Stimulated activated naive CD8-positive, alpha-beta T cell treated with anti-CD3 and anti-CD28 coated beads, Interleukin-15, Interleukin-2, amounts not matched to agents 100 U/mL and 50 U/mL, for 24 hours (primary cell): ENCODE results near the gene SULT4A1.
A peak's percentile ranks its signal among the peaks of the same experiment; 100 is the strongest.
"Not testable (repeated sequence)": the region's sequence is repeated elsewhere in the genome, so short reads cannot be mapped to it uniquely, and the experiment has no call there.

Experiments
- ATAC-seq: fragments of 150-1000 bp; cut with Tn5 transposase; one replicate; pipeline ENCODE4 v1.10.0; 2021
- DNase-seq: peaks from one replicate; pipeline ENCODE4 v3.0.0; 2021

Gene SULT4A1

GRCh38 chr22:43862074-43862881 lies at the start of gene SULT4A1:
SULT4A1 (minus strand) TSS chr22:43862513; CDS start chr22:43862382, 131 bp downstream.
- DNase-seq: no peak
- no peak for ATAC-seq

- ATAC-seq: no peak
- DNase-seq: no peak
These were observed 49.0 kb upstream of the SULT4A1 start for GRCh38 chr22:43911351-43911750.

- ATAC-seq (no peak), DNase-seq (no peak)
These were observed 47.9 kb upstream of the SULT4A1 start for GRCh38 chr22:43910178-43910695.

DNA sequence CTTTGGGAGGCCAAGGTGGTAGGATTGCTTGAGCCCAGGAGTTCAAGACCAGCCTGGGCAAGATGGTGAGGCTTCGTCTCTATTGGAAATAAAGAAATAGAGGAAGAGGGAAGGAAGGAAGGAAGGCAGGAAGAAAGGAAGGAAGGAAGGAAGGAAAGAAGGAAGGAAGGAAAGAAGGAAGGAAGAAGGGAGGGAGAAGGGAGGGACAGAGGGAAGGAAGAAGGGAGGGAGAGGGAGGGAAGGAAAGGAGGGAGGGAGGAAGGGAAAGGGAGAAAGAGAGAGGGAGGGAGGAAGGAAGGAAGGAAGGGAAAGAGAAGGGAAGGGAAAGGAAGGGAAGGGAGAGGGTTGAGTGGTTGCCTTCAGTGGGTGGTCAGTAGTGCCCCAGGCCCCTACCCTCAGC lies 47.4 kb upstream of the SULT4A1 start:
- no peak for ATAC-seq
- no peak for DNase-seq

- DNase-seq (no peak), ATAC-seq (no peak)
These were observed 43.4 kb upstream of the SULT4A1 start for GRCh38 chr22:43905681-43906080.

DNA sequence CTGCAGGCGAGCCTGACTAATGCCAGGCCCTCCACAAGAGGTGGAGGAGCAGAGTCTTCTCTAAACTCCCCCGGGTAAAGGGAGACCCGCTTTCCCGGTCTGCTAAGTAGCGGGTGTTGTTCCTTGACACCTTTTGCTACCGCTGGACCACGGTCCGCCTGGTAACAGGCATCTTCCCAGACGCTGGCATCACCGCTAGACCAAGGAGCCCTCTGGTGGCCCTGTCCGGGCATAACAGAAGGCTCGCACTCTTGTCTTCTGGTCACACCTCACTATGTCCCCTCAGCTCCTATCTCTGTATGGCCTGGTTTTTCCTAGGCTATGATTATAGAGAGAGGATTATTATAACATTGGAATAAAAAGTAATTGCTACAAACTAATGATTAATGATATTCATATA lies 42.1 kb upstream of the SULT4A1 start:
- not testable (repeated sequence) for ATAC-seq
- peak; percentile 35 for DNase-seq

- DNase-seq: not testable (repeated sequence)
- peak; percentile 16 for ATAC-seq
These were observed 40.7 kb upstream of the SULT4A1 start for GRCh38 chr22:43903033-43903432.

DNA sequence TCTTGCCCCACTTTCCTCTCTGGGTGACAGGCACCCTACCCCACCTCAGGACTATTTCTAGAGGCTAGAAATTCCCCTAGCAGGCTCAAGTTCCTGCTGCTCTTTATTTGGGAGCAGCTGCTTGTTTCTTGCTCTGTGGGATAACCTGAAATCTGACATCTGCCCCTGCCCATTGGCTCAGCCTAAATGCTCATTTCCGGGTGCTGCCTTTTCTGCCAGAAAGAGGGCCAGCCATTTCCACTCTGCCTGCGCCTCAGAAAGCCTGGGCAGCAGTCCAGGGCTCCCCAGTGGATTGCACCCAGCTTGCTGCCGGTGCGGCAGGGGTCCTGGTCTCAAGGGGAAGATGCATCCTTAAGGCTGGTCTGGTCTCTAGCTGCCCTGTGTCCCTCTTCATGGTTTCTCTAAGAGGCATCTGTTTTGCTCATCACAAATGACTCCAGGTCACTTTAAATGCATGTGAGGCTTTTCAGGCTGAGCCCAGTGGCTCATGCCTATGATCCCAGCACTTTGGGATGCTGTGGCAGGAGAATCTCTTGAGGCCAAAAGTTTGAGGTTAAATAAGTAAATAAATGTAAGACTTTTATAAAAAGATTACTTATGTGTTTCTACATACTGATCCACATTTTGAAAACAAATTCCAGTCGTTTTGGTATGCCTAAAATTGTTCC lies 39.8 kb upstream of the SULT4A1 start:
- ATAC-seq (no peak), DNase-seq (no peak)

DNA sequence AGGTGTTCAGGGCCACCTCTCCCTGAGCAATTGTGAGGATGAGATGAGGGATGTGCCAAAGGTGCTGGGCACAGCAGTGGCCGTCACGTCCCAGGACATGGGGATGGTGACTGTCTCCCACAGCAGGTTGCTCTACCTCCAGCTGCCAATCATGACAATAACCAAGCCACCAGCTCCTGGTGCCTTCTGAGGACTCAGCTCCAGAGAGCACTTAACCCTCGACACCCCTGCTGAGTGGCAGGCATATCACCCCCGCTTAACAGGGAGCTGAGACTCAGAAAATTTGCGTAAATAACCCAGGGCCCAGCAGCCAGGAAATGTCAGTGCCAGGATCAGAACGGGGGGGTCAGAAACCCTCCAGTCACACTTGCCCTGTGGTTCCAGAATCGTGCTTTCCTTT lies 37.9 kb upstream of the SULT4A1 start:
- ATAC-seq: no peak
- DNase-seq: no peak

DNA sequence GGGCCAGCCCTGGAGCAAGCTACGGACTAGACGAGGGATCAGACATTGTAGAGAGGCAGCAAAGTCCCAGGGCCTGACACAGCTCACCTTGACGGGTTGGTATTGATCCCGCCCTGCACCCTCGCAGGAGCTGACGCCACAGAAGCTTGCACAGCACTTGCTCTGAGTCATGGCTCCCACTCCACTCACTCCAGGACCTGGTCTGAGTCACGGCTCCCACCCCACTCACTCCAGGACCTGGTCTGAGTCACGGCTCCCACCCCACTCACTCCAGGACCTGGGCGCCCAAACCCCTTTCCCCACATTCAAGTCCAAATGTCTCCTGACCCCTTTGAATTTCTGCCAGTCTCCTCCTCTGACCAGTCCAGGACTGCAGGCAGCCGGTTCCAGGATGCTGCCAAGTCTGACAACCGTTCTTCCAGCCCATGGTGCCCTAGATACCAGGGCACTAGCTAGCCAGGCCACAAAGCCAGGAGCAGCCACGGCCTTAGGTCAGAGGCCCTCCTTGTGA lies 35.5 kb upstream of the SULT4A1 start:
- ATAC-seq (peak; percentile 62), DNase-seq (no peak)

- DNase-seq: no peak
- ATAC-seq: no peak
These were observed 33.8 kb upstream of the SULT4A1 start for GRCh38 chr22:43895986-43896645.

DNA sequence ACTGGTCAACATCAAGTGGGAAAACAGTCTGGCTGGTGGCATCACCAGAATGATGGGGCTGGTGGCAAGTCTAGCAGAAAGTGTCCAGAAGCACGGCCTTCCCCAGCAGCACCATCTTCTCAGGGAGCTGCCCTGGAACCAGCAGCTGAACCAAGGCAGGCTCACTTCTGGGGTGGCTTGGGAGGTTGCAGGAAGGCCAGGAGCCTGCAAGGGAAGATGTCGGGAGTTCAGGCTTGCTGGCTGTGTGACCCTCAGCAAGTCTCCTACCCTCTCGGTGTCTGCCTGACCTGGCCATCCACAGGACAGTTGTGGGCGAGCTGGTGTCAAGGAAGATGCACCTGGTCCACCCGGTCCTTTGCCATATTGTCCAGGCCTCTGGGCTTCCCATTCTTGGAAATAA lies 31.8 kb upstream of the SULT4A1 start:
- ATAC-seq: no peak

GRCh38 chr22:43893266-43893665 lies 31.0 kb upstream of the SULT4A1 start:
- ATAC-seq (no peak), DNase-seq (no peak)

More for the DNA sequence above, 31.8 kb upstream of the SULT4A1 start:
- no peak for DNase-seq

GRCh38 chr22:43892183-43892894 lies 30.0 kb upstream of the SULT4A1 start:
- ATAC-seq: no peak

GRCh38 chr22:43891360-43892182 lies 29.3 kb upstream of the SULT4A1 start, which contains the start of gene PNPLA5:
PNPLA5 (minus strand) TSS chr22:43892013; CDS start chr22:43891880, 133 bp downstream.
- peak; percentile 58 for DNase-seq
- ATAC-seq: peak; percentile 31

More at GRCh38 chr22:43892183-43892894, 30.0 kb upstream of the SULT4A1 start:
- no peak for DNase-seq

- no peak for ATAC-seq
- no peak for DNase-seq
These were observed 28.6 kb upstream of the SULT4A1 start for GRCh38 chr22:43890901-43891331.

- ATAC-seq (no peak), DNase-seq (no peak)
These were observed 27.5 kb upstream of the SULT4A1 start for GRCh38 chr22:43889860-43890253.

- ATAC-seq (no peak), DNase-seq (no peak)
These were observed 27.0 kb upstream of the SULT4A1 start for GRCh38 chr22:43889201-43889859.

DNA sequence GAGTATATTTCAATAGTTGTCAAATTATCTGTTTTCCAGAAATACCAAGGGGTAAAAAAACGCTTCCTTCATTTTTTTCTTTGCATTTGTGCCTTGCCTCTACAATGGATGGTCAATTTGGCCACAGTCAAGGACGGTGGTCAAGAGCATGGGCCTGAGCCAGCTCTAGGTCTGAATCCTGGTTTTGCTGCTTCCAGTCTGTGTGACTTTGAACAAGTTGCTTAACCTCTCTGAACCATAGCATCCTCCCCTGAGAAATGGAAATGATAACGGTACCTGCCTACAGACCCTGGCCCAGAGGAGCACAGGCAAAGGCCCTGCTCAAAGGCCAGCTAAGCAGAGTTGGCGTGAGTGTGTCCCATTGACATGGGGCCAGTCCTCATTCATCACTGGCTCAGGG lies 26.4 kb upstream of the SULT4A1 start:
- DNase-seq (no peak), ATAC-seq (no peak)

DNA sequence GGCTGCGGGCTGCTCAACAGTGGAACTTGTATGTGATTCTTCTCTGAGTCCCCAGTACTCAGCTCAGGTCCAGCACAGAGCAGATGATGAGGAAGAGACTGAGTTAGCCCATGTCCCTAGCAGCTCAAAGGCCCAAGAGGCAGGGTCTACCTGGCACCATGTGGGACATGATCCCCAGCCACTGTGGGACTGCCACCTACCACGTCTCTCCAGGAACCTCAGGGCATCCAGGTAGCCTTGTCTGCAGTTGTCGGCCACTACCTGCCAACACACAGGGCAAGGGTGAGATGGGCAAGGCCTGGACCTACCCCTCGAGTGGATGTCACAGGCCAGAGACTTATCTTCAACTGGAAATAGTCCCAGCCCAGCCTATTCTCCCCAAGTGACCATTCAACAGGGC lies 25.1 kb upstream of the SULT4A1 start:
- no peak for ATAC-seq
- no peak for DNase-seq
